Duodenal mucosa (tissue), 2 donors: Measurements from ENCODE around the gene NUPR1.
"Not testable (repeated sequence)": the region's sequence is repeated elsewhere in the genome, so short reads cannot be mapped to it uniquely, and the experiment has no call there.

Source experiments
- H3K27ac ChIP-seq: one replicate; pipeline ENCODE4 v1.7.0; 2013; ENCODE audit warnings: low read depth, low read length
- H3K27me3 ChIP-seq, 2 donors: one replicate each; pipeline ENCODE4 v1.7.0; 2013; ENCODE audit warnings: low read length in 2 of 2, control low read depth in 1 of 2; ENCODE audit not compliant: insufficient read depth in 2 of 2, control insufficient read depth in 1 of 2
- H3K36me3 ChIP-seq, 2 donors: one replicate each; pipeline ENCODE4 v1.7.0; 2013; ENCODE audit warnings: low read length in 2 of 2, control low read depth in 1 of 2; ENCODE audit not compliant: insufficient read depth in 2 of 2, control insufficient read depth in 1 of 2
- H3K4me1 ChIP-seq, 2 donors: one replicate each; pipeline ENCODE4 v1.7.0; 2013; ENCODE audit warnings: low read length in 2 of 2, control low read depth in 1 of 2; ENCODE audit not compliant: insufficient read depth in 2 of 2, control insufficient read depth in 1 of 2
- H3K4me3 ChIP-seq, 2 donors: one replicate each; pipeline ENCODE4 v1.7.0; 2013; ENCODE audit warnings: low read length in 2 of 2, low read depth in 1 of 2
- H3K9ac ChIP-seq, 2 donors: one replicate each; pipeline ENCODE4 v1.7.0; 2013; ENCODE audit warnings: low read length in 2 of 2, low read depth in 1 of 2
- H3K9me3 ChIP-seq, 2 donors: one replicate each; pipeline ENCODE4 v1.7.0; 2013; ENCODE audit warnings: low read length in 2 of 2, control low read depth in 1 of 2; ENCODE audit not compliant: control insufficient read depth in 1 of 2

NUPR1 gene

DNA sequence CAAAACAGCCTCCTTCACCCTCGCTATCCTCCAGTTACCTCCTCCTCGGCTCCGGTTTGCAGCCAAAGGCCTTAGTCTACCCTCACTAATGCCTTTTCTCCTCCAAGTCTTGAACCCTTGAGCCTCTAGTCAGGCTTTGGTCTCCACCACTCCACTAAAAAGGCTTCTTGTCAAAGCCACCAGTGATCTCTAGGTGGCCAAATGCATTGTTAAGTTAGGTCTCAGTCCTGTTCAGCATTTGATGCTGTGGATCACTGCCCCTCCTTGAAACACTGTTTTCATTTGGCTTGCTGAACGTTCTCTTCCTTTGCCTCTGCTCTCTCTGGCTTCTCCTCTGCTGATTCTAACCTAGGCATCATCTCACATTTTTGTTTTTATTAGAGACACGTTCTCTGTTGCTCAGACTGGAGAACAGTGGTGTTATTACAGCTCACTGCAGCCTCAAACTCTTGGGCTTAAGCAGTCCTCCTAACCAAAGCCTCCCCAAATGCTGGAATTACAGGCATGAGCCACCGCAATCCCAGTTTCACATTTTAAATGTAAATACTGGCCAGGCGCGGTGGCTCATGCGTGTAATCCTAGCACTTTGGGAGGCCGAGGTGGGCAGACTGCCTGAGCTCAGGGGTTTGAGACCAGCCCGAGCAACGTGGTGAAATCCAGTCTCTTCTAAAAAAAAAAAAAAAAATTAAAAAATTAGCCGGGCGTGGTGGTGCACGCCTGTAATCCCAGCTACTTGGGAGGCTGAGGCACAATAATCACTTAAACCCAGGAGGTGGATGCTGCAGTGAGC, 16.1 kb upstream of the NUPR1 start:
- H3K9me3 ChIP-seq: no peaks in the 10 kb centered on the region
- peak overlapping the region; percentile 16 to 34 for H3K9ac ChIP-seq
- H3K27me3 ChIP-seq: no peaks in the 10 kb centered on the region
- peaks cover 6 to 8% of the 10 kb centered on the region in 2 donors for H3K36me3 ChIP-seq
- H3K27ac ChIP-seq: no peak overlapping the region
- H3K4me3 ChIP-seq: peak overlapping the region; percentile 53 to 61
- peaks cover 6 to 11% of the 10 kb centered on the region in 2 donors for H3K4me1 ChIP-seq

GRCh38 chr16:28553776-28554633, 15.2 kb upstream of the NUPR1 start, which contains the start of gene SGF29:
TSS of gene SGF29 (plus strand) at chr16:28553920. CDS start at chr16:28581070, 27,150 bp downstream.
- H3K27me3 ChIP-seq: no peaks in the 10 kb centered on the region
- H3K9ac ChIP-seq: peak within 1 kb of the TSS; percentile 75 to 94
- peaks cover 6 to 11% of the 10 kb centered on the region in 2 donors for H3K4me1 ChIP-seq
- peaks cover 6 to 8% of the 10 kb centered on the region in 2 donors for H3K36me3 ChIP-seq
- no peaks in the 10 kb centered on the region for H3K9me3 ChIP-seq
- peak within 1 kb of the TSS; percentile 87 to 91 for H3K4me3 ChIP-seq
- H3K27ac ChIP-seq: peak within 1 kb of the TSS; percentile 99

DNA sequence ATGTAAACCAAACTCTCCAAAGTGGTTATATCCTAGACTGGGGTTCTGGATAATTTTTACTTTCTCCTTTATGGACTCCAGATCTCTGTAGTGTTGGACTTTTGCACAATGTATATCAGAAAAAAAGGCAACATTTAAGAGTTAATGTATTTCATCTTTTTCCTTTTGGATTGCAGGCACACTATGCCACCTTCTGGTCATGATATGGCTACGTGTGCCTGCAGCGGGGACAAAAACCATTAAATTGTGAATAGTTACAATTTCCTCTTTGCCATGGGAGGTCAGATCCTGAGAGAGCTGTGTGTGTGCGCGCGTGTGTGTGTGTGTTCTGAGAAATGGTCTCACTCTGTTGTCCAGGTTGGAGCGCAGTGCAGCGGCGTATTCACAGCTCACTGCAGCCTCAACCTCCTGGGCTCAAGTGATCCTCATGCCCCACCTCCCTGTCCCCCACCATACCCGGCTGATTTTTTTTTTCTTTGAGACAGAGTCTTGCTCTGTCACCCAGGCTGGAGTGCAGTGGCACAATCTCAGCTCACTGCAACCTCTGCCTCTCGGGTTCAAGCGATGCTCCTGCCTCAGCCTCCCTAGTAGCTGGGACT, 10.6 kb upstream of the NUPR1 start:
- Histone ChIP-seq H3K4me3 (no peak overlapping the region), H3K9me3 (no peaks in the 10 kb centered on the region), H3K27me3 (no peaks in the 10 kb centered on the region), H3K36me3 (no peaks in the 10 kb centered on the region), H3K27ac (no peak overlapping the region), H3K9ac (no peak overlapping the region), H3K4me1 (peaks cover under 1% of the 10 kb centered on the region in 2 donors)

DNA sequence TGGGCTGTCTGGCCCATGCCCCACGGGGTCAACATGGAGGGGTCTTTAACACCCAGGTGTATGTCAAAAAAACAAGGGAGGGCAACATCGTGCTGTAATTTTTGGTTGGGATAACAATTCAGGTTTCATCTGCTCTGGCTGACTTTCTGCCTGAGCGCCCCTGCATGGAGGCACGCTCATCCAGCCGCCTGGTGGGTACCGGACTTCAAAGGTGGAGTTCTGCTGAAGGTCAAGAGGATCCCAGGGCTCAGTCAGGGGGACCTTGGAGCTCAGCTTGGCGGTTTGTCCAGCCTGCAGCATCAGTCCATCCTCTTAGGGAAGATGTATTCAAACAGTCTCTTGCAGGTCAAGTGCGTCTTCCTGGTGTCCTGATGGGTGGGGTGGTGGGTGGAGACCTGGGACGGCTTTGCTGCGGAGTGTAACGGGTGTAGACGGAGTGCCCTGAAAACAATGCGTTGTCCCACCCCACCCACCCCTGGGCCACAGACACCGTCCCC, 9.6 kb upstream of the NUPR1 start:
- H3K9me3 ChIP-seq: no peaks in the 10 kb centered on the region
- H3K36me3 ChIP-seq: no peaks in the 10 kb centered on the region
- no peak overlapping the region for H3K27ac ChIP-seq
- H3K9ac ChIP-seq: no peak overlapping the region
- no peaks in the 10 kb centered on the region for H3K27me3 ChIP-seq
- H3K4me3 ChIP-seq: no peak overlapping the region
- no peaks in the 10 kb centered on the region for H3K4me1 ChIP-seq

DNA sequence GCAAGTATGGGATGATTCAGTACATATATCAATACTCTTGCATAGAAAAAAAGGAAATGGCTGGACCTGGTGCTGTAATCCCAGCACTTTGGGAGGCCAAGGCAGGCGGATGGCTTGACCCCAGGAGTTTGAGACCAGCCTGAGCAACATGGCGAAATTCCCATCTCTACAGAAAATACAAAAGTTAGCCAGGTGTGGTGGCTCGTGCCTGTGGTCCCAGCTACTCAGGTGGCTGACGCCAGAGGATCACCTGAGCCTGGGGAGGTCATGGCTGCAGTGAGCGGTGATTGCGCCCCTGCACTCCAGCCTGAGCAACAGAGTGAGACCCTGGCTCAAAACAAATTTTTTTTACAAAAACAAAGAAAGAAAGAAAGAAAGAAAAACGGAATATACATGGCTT, 7.9 kb upstream of the NUPR1 start:
- Histone ChIP-seq H3K27ac (no peak overlapping the region), H3K4me1 (peaks cover 6 to 8% of the 10 kb centered on the region in 2 donors), H3K4me3 (no peak overlapping the region), H3K9ac (no peak overlapping the region), H3K36me3 (no peaks in the 10 kb centered on the region), H3K27me3 (no peaks in the 10 kb centered on the region), H3K9me3 (no peaks in the 10 kb centered on the region)

- H3K9me3 ChIP-seq, H3K27me3 ChIP-seq, H3K4me1 ChIP-seq, H3K36me3 ChIP-seq, H3K4me3 ChIP-seq, H3K9ac ChIP-seq, H3K27ac ChIP-seq: not testable (repeated sequence)
Measured at GRCh38 chr16:28545964-28546363, 7.2 kb upstream of the NUPR1 start.

GRCh38 chr16:28544998-28545397, 6.2 kb upstream of the NUPR1 start:
- Histone ChIP-seq H3K4me1 (peaks cover 6 to 8% of the 10 kb centered on the region in 2 donors), H3K9ac (no peak overlapping the region), H3K9me3 (no peaks in the 10 kb centered on the region), H3K36me3 (no peaks in the 10 kb centered on the region), H3K4me3 (no peak overlapping the region), H3K27me3 (no peaks in the 10 kb centered on the region), H3K27ac (no peak overlapping the region)

GRCh38 chr16:28543072-28543471, 4.3 kb upstream of the NUPR1 start:
- H3K27ac ChIP-seq: peak overlapping the region; percentile 23
- peak overlapping the region; percentile 37 to 53 for H3K4me3 ChIP-seq
- H3K27me3 ChIP-seq: no peaks in the 10 kb centered on the region

GRCh38 chr16:28542646-28543045, 3.9 kb upstream of the NUPR1 start:
- Histone ChIP-seq H3K36me3 (no peaks in the 10 kb centered on the region), H3K9ac (peak overlapping the region; percentile 60 to 63), H3K27me3 (no peaks in the 10 kb centered on the region), H3K27ac (peak overlapping the region; percentile 23), H3K4me1 (peaks cover 6 to 8% of the 10 kb centered on the region in 2 donors), H3K4me3 (peak overlapping the region; percentile 37 to 53), H3K9me3 (no peaks in the 10 kb centered on the region)

More at GRCh38 chr16:28543072-28543471, 4.3 kb upstream of the NUPR1 start:
- Histone ChIP-seq H3K4me1 (peaks cover 6 to 8% of the 10 kb centered on the region in 2 donors), H3K9me3 (no peaks in the 10 kb centered on the region), H3K36me3 (no peaks in the 10 kb centered on the region), H3K9ac (peak overlapping the region; percentile 60 to 63)
